HG03175 (cell line): Measurements from ENCODE around the gene FBXL17.

Experiments
- ATAC-seq: cut with Tn5 transposase; IDR thresholded peaks from one replicate; pipeline ENCODE4 v1.9.1; 2021; ENCODE audit warnings: mild to moderate bottlenecking, moderate library complexity; ENCODE audit not compliant: unreplicated experiment

FBXL17 gene

DNA sequence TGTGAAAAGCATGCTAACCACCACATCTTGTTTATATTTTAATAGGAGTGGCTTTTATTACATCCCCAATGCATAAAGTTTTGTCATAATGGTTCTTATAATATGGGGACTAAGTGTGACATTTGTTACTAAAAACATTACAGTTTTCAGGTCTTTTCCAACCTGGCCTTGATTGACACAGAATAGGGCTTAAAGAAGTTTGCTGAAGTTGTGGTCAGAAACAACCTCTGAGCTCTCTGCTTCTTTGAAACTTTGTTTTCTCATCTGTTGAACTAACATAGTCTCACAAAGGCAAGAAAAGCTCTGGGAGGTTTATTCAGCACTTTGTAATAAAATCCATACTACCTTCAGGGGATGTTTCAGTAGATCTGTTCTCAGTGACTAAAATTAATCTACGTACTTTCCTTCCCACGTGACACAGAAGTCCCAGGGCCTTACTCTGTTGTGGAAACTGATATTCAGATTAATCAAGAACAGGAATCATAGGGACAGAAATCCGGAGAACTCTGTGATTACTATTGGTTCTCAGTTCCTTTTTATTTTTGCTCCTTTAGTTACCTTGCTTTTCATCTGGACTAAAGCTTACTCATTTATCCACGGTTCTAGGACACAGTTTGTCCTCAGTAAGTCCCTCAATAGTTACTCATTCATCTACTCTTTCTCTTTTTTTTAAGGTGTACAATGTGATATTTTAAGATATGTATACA is 422.2 kb downstream of the FBXL17 start:
- no peak for ATAC-seq

DNA sequence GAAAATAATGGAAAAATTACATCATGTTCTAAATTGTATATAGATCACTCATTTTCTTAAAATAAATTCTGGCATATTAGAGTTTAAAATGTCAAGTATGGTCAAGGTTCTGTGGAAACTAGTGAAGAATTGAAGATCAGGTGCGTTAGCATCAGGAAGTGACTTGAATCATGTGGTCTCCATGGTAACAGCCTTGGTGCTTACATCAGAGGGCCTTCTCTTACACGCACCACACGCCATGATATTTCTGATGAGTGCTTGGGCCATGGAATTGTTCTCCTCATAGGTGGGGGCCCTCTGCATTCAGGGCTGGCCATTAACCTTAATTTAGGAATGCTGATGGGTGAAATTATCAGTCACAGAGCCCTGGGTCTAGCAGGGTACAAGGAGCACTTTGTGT is 423.0 kb downstream of the FBXL17 start:
- ATAC-seq, result no peak

GRCh38 chr5:107958432-107958831 is 423.5 kb downstream of the FBXL17 start:
- ATAC-seq, result no peak

DNA sequence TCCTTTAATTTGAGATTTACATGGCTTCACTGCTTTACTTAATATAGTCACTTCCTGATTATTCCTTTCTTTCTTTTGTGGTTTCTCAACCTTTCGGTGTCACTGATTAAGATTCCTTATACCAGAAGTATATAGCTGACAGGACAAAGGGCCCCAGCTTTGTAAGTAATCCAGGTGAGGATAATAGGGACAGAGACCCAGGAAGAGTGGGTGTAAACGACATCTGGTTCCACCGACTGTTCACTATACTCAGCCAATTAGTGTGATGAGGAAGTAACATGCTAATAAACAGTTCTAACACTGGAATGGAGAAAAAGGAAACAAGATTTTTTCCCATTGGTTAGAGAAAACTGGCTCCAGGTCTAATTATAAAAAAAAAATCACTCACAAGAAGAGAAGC is 424.8 kb downstream of the FBXL17 start:
- ATAC-seq, result no peak

DNA sequence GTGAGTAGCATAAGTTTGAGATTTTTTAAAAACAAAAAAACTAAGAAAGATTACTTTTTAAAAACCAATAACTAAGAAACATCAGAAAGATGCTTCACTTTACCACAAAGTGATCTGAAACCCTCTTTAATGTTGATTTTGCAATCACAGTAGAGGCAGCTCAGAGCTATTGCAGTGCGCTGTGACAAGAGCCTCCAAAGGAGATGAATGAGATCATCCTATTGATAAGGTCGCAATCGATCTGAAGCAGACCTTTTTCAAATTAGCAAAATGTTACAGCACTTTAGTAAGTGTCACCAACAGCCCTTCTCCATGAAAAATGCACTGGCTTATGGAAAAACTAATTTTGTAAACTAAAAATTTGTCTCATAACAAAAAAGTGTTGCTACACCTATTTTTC is 426.6 kb downstream of the FBXL17 start:
- no peak for ATAC-seq

DNA sequence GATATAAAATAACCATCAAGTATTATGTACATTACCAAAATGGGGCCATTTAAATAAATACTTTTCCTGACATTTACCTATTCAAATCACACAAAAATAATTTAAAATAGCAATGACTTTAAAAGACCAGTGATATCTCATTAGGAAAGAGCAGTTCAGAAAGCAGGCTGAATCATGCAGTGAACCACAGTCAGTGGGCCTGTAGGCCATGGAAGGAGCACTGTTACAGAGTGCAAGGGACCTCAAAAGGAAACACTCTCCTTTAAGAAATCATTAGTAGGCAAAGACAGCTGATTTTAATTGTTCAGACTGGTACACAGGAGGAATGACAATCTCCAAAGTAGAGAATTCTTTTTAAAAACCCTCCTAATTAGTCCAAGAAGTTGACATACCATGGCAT is 427.6 kb downstream of the FBXL17 start:
- ATAC-seq, result no peak

- ATAC-seq, result no peak
Observed at GRCh38 chr5:107952450-107952849, 429.4 kb downstream of the FBXL17 start.

DNA sequence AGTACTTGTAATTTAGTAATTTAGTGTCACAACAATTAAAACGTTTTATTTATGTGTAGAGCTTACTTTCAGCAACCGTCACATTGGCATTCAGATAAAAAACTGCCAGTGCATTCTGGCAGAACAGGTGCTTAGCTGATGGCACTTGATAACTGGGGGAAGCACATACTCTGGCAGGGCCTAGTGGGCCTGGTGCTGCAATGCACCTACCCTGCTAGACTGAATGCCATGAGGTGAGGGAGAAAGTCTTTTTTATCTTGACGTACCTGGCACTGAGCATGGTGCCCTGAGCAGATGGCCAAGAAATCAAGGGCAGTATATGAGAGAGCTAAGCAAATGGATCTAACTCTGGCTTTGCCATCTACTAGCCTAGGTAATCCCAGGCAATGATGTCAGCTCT is 430.6 kb downstream of the FBXL17 start:
- no peak for ATAC-seq

DNA sequence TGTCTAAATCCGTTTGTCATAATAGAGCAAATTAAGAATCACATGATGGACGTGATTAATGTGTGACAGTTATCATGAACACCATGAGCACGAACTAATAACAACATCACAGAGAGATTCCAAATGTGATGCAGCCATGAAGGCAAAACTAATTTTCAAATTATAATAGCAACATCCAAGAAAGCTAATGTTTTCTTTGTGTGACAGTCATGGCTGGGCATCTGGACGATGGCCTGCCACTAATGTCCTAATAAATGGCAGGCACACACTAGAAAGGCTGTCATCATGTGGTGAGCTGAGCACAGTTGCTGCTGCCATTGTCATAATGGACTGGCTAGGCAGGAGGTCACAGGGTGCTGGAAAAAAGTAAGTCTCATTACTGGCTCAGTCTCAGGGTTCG is 431.1 kb downstream of the FBXL17 start:
- no peak for ATAC-seq

- ATAC-seq, result no peak
Observed at GRCh38 chr5:107949688-107950341, 432.1 kb downstream of the FBXL17 start.

DNA sequence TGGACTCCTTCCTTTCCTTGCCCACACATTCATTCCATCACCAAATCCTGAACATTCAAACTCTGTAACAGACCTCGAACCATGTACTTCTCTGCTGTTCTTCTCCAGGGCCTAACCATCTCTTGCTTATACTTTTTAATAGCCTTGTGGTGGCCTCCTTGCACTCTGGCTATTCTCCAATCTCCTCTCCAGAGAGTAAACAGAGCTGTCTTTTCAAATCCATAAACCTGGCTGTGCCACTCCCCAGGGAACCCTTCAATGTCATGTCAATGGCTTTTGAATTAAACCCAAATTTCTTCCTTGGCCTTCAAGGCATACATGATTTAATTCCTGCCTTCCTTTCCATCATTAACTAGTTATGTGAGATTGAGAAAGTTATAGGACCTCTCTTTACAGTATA is 433.5 kb downstream of the FBXL17 start:
- no peak for ATAC-seq

DNA sequence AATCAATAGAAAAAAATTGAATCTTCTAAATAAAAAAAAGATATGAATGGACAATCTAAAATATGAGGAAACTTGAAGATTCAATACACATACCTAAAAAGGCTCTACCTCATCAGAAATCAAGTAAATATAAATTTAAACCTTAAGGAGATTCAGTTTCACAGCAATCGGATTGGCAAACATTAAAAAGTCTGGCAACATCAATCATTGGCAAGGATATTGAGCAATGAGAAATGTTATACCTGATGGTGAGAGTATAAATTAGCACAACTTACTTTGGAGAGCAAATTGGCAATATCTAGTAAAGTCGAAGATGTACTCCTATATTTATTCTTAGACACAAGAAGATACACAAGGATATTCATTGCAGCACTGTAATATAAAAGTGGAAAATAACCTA is 436.8 kb downstream of the FBXL17 start:
- ATAC-seq, result no peak

DNA sequence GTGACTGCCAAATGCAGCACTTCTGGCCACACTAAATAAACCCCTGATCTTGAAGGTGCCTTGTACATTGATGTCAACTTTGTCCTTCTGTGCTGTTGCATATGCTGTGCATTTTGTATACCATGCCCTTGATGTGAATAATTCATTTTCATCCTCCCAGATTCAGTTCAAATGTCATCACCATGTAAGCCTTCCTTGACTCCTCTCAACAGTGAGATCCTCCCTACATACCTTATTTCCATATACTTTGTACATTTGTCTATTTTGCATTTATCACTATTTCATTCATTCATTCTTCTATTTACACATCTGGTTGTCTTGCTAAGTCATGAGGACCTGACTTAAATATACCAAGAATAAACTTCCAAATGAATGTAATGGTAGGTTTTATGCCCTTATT is 438.0 kb downstream of the FBXL17 start:
- ATAC-seq, result no peak

DNA sequence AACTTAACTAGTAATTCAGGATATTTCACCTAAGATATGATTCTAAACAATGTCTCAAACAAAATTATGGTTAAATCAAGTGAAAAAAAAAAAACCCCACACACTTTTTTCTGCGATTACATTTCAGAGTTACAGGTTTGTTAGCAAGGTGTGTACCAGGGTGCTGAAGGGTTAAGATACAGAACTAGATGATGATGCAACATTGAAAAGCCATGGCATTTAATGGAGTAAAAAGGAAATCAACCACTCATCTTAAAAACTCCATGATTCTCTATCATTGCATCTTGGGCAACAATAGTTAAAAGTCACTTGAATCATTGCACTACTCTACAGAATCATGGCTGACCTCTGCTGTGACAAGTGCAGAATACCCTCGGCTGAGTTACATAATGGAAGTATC is 440.9 kb downstream of the FBXL17 start:
- ATAC-seq, result no peak

DNA sequence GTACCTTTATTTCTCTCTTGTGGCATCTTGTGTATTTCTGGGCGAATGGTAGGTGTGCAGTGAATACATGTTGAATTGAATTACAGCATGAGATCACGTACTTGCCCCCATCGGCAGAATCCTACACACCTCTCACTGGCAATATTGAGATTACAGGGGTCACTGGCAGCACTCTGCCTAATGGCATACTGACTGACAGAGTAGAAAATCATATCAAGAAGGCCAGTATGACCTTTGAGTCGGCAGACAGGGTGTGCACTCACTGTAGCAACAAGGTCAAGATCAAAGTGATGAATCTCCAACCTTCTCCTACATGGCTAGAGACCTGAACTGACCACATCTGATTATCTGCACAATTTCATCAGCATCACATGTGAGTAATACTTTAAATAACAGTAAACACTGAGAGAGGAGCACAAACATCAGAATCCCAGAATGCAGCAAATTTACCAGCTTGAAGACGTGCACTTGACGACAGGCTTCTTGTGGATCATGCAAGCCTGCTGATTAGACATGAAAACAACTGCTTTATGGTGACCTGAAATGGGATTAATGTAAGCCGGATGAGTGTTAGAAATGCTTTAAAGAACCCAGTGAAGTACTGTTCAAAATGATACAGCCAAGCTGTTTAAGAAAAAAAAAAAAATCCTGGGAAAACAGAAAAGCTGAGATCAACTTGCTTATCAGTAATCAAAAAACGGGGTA is 444.1 kb downstream of the FBXL17 start:
- no peak for ATAC-seq

- no peak for ATAC-seq
Observed at GRCh38 chr5:107937204-107937603, 444.7 kb downstream of the FBXL17 start.

DNA sequence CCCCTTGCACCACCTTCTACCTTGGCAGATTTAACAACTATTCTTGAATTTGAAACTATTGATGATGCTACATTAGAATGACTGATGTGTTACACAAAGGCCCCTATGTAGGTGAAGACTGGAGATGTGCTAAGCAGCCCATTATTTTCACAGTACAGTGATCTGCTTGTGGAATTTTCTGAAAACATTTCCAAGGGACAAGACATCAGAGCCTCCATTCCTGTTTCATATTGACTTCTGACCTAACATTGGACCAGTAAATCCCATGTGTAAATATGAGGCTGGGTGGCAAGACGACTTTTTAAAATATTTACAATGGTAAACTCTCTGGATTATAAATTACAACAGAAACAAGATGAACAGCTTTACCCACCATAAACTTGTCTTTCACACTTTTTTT is 445.4 kb downstream of the FBXL17 start:
- ATAC-seq, result no peak

GRCh38 chr5:107935645-107936044 is 446.3 kb downstream of the FBXL17 start:
- ATAC-seq, result no peak

GRCh38 chr5:107933326-107933725 is 448.6 kb downstream of the FBXL17 start:
- ATAC-seq, result no peak

DNA sequence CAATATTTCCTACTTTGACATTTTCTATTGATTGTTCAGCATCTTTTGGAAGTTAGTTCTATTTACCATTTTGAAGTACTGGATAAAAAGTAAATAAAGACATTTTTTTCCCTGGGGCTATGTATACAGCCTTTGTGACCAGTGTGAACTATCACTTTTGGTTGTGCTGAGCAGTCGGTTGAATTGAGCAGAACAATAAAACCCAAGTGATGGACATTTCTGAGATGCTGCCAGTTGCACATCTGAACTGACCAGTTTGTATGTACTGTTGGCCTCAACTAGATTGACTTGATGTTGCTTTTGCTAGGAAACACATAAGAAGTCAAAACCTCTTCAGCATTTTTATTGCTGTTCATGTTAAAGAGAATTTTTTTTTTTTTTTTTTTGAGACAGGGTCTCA is 451.0 kb downstream of the FBXL17 start:
- ATAC-seq, result no peak

DNA sequence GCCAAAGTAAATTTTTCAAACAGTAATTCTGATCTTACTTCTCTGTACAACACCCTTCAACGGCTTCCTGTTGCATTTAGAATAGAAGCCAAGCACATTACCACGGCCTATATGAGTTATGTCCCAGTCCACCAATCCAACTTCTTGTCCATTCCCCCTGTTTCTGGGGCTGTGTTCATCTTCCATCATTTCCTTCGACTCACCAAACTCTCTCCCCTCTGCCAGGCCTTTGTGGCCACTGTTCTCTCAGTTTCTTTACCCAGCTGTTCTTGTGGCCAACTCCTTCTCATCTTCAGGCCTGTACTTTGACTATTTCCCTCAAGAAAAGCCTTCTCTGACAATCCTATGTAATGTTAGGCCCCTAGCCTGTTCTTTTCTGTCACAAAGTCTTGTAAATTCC is 451.8 kb downstream of the FBXL17 start:
- ATAC-seq, result no peak

GRCh38 chr5:107929080-107929479 is 452.8 kb downstream of the FBXL17 start:
- ATAC-seq, result no peak
